Activated CD4-positive, alpha-beta memory T cell treated with anti-CD3 and anti-CD28 coated beads, Interleukin-2, amount 10 ng/mL, durations not matched to agents 7 days and 5 days (primary cell): ENCODE data around the gene CADPS. TPM values are rescaled to one million over a fixed set of nuclear protein-coding genes. Genes with fewer than 3 reads are reported as not detected.

Experiments
- CTCF ChIA-PET: fragments of 350-600 bp; sonication (Branson Sonifier 250); formaldehyde crosslinking; loops from one replicate; lab custom pipeline; 2021; ENCODE audit warnings: antibody characterized with exemption, inconsistent platforms; lab: Charles Lee
- POLR2A ChIA-PET: fragments of 350-600 bp; sonication (Branson Sonifier 250); formaldehyde crosslinking; loops from one replicate; lab custom pipeline; 2021; ENCODE audit warnings: antibody characterized with exemption; lab: Charles Lee
- DNase-seq: peaks from one replicate; pipeline ENCODE4 v3.0.0-alpha.2; 2020
- H3K27ac Mint-ChIP-seq: one replicate; pipeline ENCODE4 v1.8.0; 2021; ENCODE audit warnings: mild to moderate bottlenecking, mixed read lengths
- H3K27me3 Mint-ChIP-seq: one replicate; pipeline ENCODE4 v1.8.0; 2021; ENCODE audit warnings: mixed read lengths
- H3K36me3 Mint-ChIP-seq: one replicate; pipeline ENCODE4 v1.8.0; 2021; ENCODE audit warnings: low read depth, mixed read lengths
- H3K4me1 Mint-ChIP-seq: one replicate; pipeline ENCODE4 v1.8.0; 2021; ENCODE audit warnings: mixed read lengths
- H3K4me3 Mint-ChIP-seq: one replicate; pipeline ENCODE4 v1.8.0; 2021; ENCODE audit warnings: mild to moderate bottlenecking, mixed read lengths
- H3K9me3 Mint-ChIP-seq: one replicate; pipeline ENCODE4 v1.8.0; 2021; ENCODE audit warnings: mixed read lengths
- total RNA-seq, 2 experiments: library from RNA; stranded (reverse); gene quantifications; one replicate each; pipeline ENCODE4 v1.2.3, GENCODE V29; 2021

Gene CADPS
- total RNA-seq, 2 experiments from 2014 or later = not detected

- POLR2A ChIA-PET = no interaction called here
- Mint-ChIP-seq H3K9me3 (peaks cover 3% of the 10 kb centered on the region), H3K4me3 (no peak overlapping the region), H3K27ac (no peak overlapping the region), H3K36me3 (no peaks in the 10 kb centered on the region), H3K4me1 (no peaks in the 10 kb centered on the region), H3K27me3 (no peaks in the 10 kb centered on the region)
- CTCF ChIA-PET = no interaction called here
- DNase-seq = no peak
Measured at GRCh38 chr3:62703451-62704167, 171.6 kb downstream of the CADPS start.

GRCh38 chr3:62700357-62700756 is 174.9 kb downstream of the CADPS start:
- Mint-ChIP-seq H3K4me3 (no peak overlapping the region), H3K27me3 (no peaks in the 10 kb centered on the region), H3K27ac (no peak overlapping the region), H3K4me1 (no peaks in the 10 kb centered on the region), H3K9me3 (peaks cover 3% of the 10 kb centered on the region), H3K36me3 (no peaks in the 10 kb centered on the region)
- ChIA-PET CTCF (no interaction called here), POLR2A (no interaction called here)
- DNase-seq = no peak

DNA sequence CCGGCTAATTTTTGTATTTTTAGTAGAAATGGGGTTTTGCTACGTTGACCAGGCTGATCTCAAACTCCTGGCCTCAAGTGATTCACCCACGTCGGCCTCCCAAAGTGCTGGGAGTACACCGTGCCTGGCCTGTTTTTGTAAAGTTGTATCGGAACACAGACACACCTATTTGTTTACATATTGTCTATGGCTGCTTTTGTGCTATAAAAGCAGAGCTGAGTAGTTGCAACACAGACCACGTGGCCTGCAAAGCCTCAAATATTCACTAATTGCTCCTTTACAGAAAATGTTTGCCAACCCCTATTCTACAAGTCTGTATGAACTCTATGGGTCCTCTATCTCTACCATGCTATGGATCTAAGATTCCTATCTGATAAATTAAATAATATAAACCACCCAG is 175.5 kb downstream of the CADPS start:
- Mint-ChIP-seq H3K36me3 (no peaks in the 10 kb centered on the region), H3K27me3 (no peaks in the 10 kb centered on the region), H3K9me3 (peaks cover 3% of the 10 kb centered on the region), H3K4me1 (no peaks in the 10 kb centered on the region), H3K27ac (no peak overlapping the region), H3K4me3 (no peak overlapping the region)
- no peak for DNase-seq
- CTCF ChIA-PET = no interaction called here
- POLR2A ChIA-PET = no interaction called here

GRCh38 chr3:62696011-62696410 is 179.2 kb downstream of the CADPS start:
- ChIA-PET POLR2A (no interaction called here), CTCF (no interaction called here)
- Mint-ChIP-seq H3K4me1 (no peaks in the 10 kb centered on the region), H3K4me3 (no peak overlapping the region), H3K9me3 (peaks cover 3% of the 10 kb centered on the region), H3K27me3 (no peaks in the 10 kb centered on the region), H3K27ac (no peak overlapping the region), H3K36me3 (no peaks in the 10 kb centered on the region)
- no peak for DNase-seq

GRCh38 chr3:62688812-62689211 is 186.4 kb downstream of the CADPS start:
- ChIA-PET POLR2A (no interaction called here), CTCF (no interaction called here)

DNA sequence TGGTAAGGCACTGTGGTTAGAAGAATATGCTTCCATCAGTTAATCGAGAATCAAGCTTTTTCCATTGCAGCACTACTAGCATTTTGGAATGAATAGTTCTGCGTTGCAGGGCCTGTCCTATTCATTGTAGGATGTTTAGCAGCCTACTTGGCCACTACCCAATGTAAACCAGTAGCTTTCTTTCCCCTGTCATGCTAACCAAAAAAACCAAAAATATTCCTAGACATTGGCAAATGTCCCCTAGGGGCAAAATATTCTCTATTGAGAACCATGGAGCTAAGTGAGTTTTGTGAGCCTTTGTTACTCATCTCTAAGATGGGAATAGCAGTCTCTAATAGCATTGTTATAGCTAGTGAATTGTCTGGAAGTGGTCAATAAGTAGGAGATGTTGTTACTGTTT is 187.2 kb downstream of the CADPS start:
- no peaks in the 10 kb centered on the region for H3K27me3 Mint-ChIP-seq
- no peaks in the 10 kb centered on the region for H3K36me3 Mint-ChIP-seq
- H3K27ac Mint-ChIP-seq = no peak overlapping the region
- no peak for DNase-seq
- H3K9me3 Mint-ChIP-seq = no peaks in the 10 kb centered on the region
- no peaks in the 10 kb centered on the region for H3K4me1 Mint-ChIP-seq
- POLR2A ChIA-PET = interaction anchor here (0.6 kb wide), 1 partner anchor 1063 kb away, joined by 3 read pairs; no protein-coding TSS in a partner anchor
- H3K4me3 Mint-ChIP-seq = no peak overlapping the region
- CTCF ChIA-PET = no interaction called here

More at GRCh38 chr3:62688812-62689211, 186.4 kb downstream of the CADPS start:
- Mint-ChIP-seq H3K27me3 (no peaks in the 10 kb centered on the region), H3K36me3 (no peaks in the 10 kb centered on the region), H3K4me1 (no peaks in the 10 kb centered on the region), H3K27ac (no peak overlapping the region), H3K9me3 (no peaks in the 10 kb centered on the region), H3K4me3 (no peak overlapping the region)
- no peak for DNase-seq

GRCh38 chr3:62686503-62687294 is 188.5 kb downstream of the CADPS start:
- Mint-ChIP-seq H3K4me3 (no peak overlapping the region), H3K36me3 (no peaks in the 10 kb centered on the region), H3K4me1 (no peaks in the 10 kb centered on the region), H3K27me3 (no peaks in the 10 kb centered on the region), H3K27ac (no peak overlapping the region), H3K9me3 (no peaks in the 10 kb centered on the region)
- no peak for DNase-seq
- ChIA-PET POLR2A (no interaction called here), CTCF (no interaction called here)

- ChIA-PET CTCF (no interaction called here), POLR2A (no interaction called here)
- Mint-ChIP-seq H3K27me3 (no peaks in the 10 kb centered on the region), H3K27ac (no peak overlapping the region), H3K9me3 (no peaks in the 10 kb centered on the region), H3K4me3 (no peak overlapping the region), H3K36me3 (no peaks in the 10 kb centered on the region), H3K4me1 (no peaks in the 10 kb centered on the region)
- no peak for DNase-seq
Measured at GRCh38 chr3:62682826-62683225, 192.4 kb downstream of the CADPS start.

GRCh38 chr3:62679988-62680387 is 195.2 kb downstream of the CADPS start:
- POLR2A ChIA-PET = no interaction called here
- CTCF ChIA-PET = no interaction called here
- H3K27ac Mint-ChIP-seq = no peak overlapping the region
- no peaks in the 10 kb centered on the region for H3K9me3 Mint-ChIP-seq
- no peaks in the 10 kb centered on the region for H3K36me3 Mint-ChIP-seq
- no peak overlapping the region for H3K4me3 Mint-ChIP-seq
- peaks cover 3% of the 10 kb centered on the region for H3K27me3 Mint-ChIP-seq
- no peak for DNase-seq
- H3K4me1 Mint-ChIP-seq = no peaks in the 10 kb centered on the region

DNA sequence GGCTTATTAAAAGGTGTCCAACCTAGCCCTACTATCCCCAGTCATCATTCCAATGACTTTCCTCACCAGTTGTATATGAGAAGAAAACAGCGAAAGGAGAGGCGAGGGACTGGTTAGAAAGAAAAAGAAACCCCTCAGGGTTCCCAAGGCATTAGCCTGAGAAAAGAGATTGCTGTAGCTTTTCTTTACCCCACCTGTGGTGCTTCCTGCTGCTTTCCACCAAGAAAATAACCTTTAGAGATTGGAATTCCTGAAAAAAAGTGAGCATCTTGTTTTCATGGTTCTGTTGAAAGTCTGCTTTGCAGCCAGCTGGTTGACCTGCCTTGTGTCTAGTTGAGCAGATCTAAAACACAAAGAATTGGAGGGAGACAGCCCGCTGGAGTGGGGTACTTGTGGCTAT is 196.4 kb downstream of the CADPS start:
- no peak overlapping the region for H3K27ac Mint-ChIP-seq
- POLR2A ChIA-PET = no interaction called here
- no peaks in the 10 kb centered on the region for H3K9me3 Mint-ChIP-seq
- H3K36me3 Mint-ChIP-seq = no peaks in the 10 kb centered on the region
- H3K27me3 Mint-ChIP-seq = peaks cover 3% of the 10 kb centered on the region
- H3K4me1 Mint-ChIP-seq = no peaks in the 10 kb centered on the region
- no peak for DNase-seq
- CTCF ChIA-PET = no interaction called here
- H3K4me3 Mint-ChIP-seq = no peak overlapping the region

DNA sequence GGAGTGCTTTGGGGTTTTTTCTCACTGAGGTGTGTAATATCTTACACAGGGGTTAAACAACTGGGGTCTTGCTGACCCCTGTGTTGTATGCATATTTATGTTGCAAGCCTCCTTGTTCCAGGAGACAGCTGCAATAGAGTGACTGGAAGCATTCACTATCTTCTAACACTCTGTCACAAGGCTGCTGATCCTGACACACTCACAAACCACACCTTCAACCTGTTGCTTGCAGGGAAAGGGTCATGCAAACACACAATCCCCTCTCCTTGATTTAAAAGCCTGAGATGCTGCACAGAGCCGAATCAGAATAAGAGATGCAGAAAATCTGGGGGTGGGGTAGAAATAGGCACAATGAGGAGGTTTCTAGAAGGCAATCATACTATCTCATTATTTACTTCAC is 197.3 kb downstream of the CADPS start:
- Mint-ChIP-seq H3K27me3 (peaks cover 3% of the 10 kb centered on the region), H3K27ac (no peak overlapping the region), H3K4me1 (no peaks in the 10 kb centered on the region), H3K36me3 (no peaks in the 10 kb centered on the region), H3K4me3 (no peak overlapping the region), H3K9me3 (no peaks in the 10 kb centered on the region)
- POLR2A ChIA-PET = no interaction called here
- DNase-seq = no peak
- CTCF ChIA-PET = no interaction called here

DNA sequence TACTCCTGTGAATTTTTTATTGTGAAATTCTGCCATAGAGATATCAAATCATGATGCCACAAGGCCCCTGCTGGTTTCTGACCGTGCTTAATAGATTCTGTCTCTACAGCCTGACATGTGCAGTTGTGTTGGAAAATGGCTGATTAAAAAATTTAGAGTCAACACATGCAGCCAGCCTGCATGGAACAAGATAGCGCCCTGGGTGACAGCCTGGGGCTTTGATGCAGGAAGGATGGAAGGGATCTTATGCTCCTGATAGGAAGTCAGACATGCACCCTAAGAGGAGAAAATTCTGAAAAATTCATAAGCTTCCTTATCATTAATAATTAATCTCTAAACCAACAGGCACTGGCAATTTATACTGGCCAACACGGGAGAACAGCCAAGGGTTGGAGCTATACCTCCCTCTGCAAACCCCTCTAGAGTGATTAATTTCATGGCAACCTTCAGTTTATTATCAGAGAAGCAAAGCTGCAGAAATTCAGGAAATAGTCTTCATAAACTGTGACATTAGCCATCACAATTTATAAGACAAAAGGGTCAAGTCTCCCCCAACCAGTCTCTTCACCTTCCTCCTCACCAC is 198.4 kb downstream of the CADPS start:
- Mint-ChIP-seq H3K27ac (no peak overlapping the region), H3K27me3 (peaks cover 3% of the 10 kb centered on the region), H3K4me3 (no peak overlapping the region), H3K4me1 (no peaks in the 10 kb centered on the region), H3K9me3 (no peaks in the 10 kb centered on the region), H3K36me3 (no peaks in the 10 kb centered on the region)
- DNase-seq = no peak
- POLR2A ChIA-PET = no interaction called here
- CTCF ChIA-PET = no interaction called here

DNA sequence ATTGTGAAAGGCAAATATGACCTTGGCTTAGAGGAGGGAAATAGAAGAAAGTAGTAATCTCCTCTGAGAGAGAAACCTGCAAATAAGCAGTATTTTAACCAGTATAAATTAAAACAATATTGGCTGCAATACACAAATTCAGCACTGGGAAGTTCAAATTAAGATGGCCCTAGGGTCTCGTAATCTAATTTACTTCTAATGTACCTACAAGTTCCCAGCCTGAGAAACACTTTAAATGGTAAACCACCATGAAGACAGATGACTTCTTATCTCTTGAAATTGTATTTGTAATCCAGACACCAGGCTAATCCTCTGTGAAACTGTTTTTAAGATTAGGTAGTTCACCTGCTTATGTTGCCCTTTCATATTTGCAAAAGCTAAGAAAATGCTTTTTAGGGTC is 199.7 kb downstream of the CADPS start:
- POLR2A ChIA-PET = no interaction called here
- peaks cover 3% of the 10 kb centered on the region for H3K27me3 Mint-ChIP-seq
- no peaks in the 10 kb centered on the region for H3K36me3 Mint-ChIP-seq
- no peaks in the 10 kb centered on the region for H3K9me3 Mint-ChIP-seq
- CTCF ChIA-PET = no interaction called here
- no peaks in the 10 kb centered on the region for H3K4me1 Mint-ChIP-seq
- no peak for DNase-seq
- no peak overlapping the region for H3K27ac Mint-ChIP-seq
- no peak overlapping the region for H3K4me3 Mint-ChIP-seq
